ENCODE measurements around the gene SV2C.
"Not testable (repeated sequence)": the region's sequence is repeated elsewhere in the genome, so short reads cannot be mapped to it uniquely, and the experiment has no call there.

Gene SV2C

DNA sequence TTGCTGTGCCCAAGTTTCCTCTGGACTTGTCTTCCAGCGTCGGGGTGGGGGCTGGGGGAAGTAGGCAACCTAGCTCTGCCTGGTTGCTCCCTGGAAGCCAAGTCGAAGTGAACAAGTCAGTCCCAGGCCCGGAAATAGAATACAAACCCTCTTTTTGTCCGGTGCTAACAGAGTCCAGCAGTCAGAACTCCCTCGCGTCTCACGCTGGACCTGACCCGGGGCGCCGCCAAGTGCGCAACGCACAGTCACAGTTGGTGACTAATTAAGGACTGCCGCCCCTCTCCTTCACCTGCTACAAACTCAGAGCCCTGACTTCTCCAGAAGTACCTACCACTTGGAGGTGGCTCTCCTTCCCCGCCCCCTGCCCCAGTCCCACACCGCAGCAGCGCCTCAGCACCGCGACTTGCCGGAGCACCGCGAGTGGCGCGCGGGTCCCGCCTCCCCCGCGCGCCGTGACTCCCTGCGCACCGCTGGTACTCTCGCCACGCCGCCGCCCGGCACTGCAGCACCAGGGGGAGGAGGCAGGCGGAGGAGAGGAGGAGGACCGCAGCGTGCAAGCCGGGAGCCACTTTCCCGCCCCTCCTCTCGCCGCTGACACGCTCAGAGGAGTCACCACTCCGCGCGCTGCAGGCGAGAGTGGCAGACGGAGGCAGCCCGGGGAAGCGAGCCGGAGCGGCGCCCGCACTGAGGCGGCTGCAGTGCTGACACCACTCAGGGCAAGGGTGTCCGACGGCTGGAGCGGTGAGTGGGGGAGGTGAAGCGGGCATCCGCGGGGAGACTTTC is at the start of gene SV2C:
TSS of gene SV2C (plus strand) at position 612 of the 783 bp plus-strand sequence. CDS start 48,368 bp downstream, outside the sequence.
- no peak for DNase-seq

DNA sequence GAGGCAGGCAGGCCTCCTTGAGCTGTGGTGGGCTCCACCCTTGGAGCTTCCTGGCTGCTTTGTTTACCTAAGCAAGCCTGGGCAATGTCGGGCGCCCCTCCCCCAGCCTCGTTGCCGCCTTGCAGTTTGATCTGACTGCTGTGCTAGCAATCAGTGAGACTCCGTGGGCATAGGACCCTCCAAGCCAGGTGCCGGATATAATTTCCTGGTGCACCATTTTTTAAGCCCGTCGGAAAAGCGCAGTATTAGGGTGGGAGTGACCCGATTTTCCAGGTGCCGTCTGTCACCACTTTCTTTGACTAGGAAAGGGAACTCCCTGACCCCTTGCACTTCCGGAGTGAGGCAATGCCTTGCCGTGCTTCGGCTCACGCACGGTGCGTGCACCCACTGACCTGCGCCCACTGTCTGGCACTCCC is 45.4 kb upstream of the SV2C start:
- DNase-seq, result not testable (repeated sequence)

GRCh38 chr5:76038212-76038611 is 45.0 kb upstream of the SV2C start:
- DNase-seq, result no peak

- no peak for DNase-seq
These were observed 42.4 kb upstream of the SV2C start for GRCh38 chr5:76040806-76041205.

DNA sequence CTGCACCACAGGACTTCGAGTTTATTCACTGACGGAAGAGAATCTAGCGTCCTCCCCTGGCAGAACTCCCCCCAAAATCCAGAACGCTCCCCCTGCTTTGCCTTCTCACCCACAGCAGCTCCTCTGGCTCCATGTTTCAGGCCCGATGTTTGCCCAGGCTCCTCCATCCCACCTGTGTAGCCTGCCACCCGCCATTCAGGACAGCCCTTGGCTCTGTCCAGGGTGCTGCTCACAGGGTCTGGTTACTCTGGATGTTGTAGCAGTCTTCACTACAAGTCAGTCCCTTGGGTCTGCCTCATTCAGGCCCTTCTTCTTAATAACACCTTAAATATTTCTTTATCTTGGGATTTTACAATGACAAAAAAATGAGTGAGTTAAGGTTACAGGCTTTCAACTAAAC is 41.3 kb upstream of the SV2C start:
- no peak for DNase-seq

DNA sequence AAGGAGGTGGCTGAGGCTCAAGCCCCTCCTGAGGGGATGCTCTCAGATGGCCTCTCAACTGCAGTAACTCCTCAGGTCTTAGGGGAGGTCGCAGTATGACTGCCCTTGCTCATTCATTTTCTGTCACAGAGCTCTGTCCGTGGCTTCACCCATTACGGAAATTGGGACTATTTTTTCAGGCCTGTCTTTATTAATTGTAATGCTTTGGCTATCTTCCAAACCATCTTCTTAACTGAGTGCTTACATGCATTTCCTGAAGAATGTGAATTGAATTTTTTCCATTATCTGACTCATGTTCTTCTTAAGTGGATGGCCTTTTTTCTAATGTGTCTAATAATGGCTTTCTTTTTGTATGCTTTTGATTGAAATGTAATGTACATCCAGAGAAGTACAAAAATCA is 36.4 kb upstream of the SV2C start:
- no peak for DNase-seq

DNA sequence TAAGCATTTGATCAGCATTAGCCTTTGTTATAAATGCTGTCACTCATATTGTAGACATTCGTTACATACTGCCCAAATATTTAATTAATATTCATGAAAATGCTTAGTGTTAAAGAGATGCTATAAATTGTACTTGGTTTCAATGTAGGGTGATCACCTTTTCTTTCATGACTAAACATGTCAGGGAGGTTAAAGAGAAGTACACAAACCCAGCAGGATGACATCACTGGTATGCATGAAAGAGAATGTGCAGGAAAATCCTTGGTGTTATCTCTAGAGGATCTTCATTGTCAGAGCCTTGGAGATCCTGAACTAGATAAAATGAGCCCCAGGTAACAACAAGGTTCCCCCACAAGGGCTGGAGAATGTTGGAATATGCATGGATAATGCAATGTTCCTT is 33.0 kb upstream of the SV2C start:
- DNase-seq, result no peak

GRCh38 chr5:76062502-76063041 is 20.6 kb upstream of the SV2C start:
- no peak for DNase-seq

- no peak for DNase-seq
These were observed 17.9 kb upstream of the SV2C start for GRCh38 chr5:76065258-76065657.

GRCh38 chr5:76069061-76069735 is 14.0 kb upstream of the SV2C start:
- DNase-seq, result no peak

DNA sequence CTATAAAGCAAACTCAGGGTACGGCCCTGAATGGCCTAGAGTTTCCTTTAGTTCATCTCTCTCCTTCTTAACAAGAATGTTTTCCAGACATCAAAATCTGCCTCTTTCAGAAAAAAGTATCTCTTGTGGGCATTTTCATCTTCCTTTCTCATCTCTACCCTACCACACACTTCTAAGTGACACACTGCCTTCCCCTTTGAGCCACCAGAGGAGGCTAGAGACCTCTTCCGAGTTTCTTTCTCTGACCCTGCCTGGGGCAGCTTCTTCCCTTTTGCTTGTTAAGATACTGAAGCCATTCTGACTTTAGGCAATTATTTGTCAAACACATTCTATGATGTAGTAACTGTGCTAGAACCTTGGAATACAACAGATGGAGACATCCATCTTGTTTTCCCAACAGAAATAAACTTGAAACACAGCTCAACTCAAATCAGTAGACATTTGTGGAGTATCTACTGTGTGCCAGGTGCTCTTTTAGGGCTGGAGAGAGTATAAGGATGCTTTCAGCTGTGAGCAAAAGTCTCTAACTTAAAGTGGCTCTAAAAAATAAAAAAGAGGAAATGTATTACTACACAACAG is 8.6 kb upstream of the SV2C start:
- DNase-seq, result no peak

- no peak for DNase-seq
These were observed 1.1 kb upstream of the SV2C start for GRCh38 chr5:76081811-76082771.

DNA sequence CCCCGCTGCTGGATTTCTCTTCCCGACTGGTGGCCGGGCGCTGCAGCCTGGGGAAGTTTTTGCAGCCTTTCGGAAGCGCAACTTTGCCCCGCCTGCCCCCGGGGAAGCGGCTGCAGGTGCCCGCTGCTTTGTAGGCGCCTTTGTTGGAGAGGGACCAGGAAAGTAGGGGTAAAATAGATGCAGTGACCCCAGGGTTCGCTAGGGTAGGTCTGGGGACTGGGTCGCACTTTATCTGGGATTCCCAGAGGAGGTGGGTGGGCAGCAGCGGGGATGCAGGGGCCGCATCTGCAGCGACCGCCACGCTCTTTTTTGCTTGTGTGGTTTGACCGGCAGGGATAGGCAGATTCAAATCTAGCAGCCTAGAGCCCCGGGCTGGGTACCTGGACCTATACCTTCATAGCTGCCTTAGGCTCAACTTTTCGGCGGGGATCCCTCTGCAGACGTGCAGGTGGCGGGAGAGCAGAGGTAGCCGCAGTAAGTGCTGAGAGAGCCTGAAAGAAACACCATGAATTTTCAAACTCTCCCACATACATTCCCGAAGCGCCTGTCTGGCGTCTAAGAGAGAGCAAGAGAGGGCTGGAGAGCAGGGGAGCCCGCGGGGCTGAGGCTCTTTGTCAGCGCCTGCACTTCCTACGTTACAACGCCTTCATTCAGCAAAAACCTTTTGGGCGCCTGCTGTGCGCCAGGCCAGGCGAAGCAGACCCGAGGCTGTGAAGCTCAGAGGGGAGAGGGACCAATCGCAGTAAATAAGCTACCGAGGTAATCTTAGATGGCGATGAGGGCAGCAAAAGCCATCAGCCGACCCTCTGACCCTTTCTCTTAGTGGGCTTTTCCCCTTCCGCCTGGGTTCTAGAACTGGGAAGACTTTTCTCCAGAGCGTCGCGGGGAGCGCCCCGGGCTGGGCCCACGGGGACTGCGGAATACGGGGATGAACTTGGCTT is 642 bp downstream of the SV2C start:
- no peak for DNase-seq

DNA sequence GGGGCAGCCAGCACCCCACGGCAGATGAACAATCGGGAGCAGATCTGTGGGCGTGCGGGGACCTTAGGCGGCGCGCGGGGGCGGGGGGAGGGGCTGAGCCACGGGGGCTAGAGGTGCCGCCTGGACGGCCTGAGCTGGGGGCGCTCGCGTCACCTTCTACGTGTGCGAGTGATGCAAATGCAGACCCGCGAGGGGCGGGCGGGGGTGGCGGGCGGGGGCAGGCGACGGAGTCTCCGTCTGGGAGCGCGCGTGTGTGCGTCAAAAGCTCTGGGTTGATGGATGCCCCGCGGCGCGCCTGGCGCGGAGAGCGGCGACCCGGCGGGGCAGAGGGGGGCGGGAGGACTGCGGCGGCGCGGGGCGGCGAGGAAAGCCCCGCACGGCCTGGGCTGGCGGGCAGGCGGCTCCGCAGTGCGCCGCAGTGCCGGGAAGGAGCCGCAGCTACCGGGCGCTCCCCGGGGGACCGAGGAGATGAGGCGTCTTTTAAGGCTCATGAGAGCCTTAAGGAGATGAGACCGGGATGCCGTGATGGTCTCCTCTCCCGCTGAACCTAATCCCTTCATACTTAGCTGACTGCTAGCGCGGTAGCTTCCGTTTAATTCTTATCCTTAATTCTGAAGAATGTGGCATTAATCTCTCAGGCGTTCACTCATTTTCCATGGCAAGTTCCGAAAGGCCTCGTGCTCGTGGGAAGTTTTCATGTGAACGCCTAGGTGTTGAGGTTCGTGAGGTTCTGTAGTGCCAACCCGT is 1.5 kb downstream of the SV2C start:
- DNase-seq, result no peak

GRCh38 chr5:76085243-76085579 is 2.0 kb downstream of the SV2C start:
- no peak for DNase-seq

GRCh38 chr5:76086095-76086494 is 2.9 kb downstream of the SV2C start:
- no peak for DNase-seq

DNA sequence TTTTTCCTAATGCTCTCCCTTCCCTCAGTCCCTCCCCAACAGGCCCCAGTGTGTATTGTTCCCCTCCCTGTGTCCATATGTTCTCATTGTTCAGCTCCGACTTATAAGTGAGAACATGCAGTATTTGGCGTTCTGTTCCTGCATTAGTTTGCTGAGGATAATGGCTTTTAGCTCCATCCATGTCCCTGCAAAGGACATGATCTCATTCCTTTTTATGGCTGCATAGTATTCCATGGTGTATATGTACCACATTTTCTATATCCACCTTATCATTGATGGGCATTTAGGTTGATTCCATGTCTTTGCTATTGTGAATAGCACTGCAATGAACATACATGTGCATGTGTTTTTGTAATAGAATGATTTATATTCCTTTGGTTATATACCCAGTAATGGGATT is 6.0 kb downstream of the SV2C start:
- not testable (repeated sequence) for DNase-seq

- DNase-seq, result no peak
These were observed 8.2 kb downstream of the SV2C start for GRCh38 chr5:76091351-76091750.

DNA sequence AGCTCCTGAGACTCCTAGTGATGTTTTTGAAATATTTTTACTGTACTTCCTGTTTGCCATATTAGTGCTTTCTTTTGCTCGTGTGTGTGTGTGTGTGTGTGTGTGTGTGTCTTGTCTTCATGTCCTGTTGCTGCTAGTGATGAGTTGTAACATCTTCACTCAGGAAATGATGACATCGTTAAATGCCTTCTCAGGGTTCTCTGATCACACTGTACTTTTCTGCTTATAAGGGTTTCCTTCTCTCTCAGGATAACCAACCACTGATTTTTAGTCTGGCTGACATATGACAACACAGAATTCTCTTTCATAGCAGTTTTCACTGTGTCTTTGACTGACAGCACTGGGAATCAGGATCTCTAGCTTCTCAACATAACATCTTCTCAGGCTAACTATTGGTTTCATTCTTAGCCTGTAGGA is 16.1 kb downstream of the SV2C start:
- no peak for DNase-seq

DNA sequence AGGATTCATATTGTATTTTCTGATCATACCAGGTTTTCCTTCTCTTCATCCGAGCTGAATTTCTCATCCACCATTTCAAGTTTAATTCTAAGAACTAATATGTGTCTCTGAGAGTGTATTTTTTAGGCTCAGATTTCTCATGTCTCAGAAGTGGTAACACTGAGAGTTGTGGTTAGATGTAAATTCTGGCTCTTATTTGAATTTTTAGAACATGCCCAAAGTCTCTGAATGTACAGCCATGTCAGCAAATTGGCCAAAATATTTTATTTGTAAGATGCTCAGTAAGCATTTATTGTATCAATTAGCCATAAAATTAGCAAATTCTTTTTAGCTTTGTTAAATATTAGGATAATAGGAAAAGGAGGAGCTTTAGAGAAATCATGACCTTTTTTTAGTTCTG is 16.6 kb downstream of the SV2C start:
- DNase-seq, result no peak

DNA sequence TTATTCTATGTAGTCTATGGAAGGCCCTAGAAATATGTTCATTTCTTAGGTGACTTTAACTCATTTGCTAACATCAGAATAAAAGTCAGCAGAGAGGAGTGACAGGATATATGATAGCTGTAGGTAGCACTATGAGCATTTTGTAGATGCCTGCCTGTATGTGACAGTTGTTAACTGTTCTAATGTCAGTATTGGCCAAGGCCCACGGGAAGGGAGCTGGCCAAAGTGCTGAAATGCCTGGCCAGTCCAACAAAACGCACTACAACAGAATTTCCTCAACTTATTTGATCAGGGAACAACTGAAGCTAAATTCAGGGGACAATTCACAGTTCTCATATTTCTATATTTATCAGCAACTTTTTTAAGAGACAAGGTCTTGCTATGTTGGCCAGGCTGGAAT is 20.8 kb downstream of the SV2C start:
- no peak for DNase-seq
